MM.1S (cell line): ENCODE results near the gene KIAA1217.

Experiments
- DNase-seq: peaks from one replicate; pipeline ENCODE4 v3.0.0-alpha.2; 2015
- H2AFZ ChIP-seq: fragments of 300-600 bp; sonication (generic); 2 replicates; pipeline ENCODE4 v1.6.0; 2016; ENCODE audit warnings: antibody characterized with exemption, low read length
- H3F3A ChIP-seq: fragments of 300-600 bp; sonication (generic); 2 replicates; pipeline ENCODE4 v1.6.1; 2016; ENCODE audit warnings: mild to moderate bottlenecking, antibody characterized with exemption, low read length, moderate library complexity, mixed read lengths; ENCODE audit not compliant: insufficient read depth
- H3K27ac ChIP-seq: fragments of 300-600 bp; sonication (generic); 2 replicates; pipeline ENCODE4 v1.5.1; 2016; ENCODE audit warnings: mild to moderate bottlenecking, low read length
- H3K27me3 ChIP-seq: fragments of 300-600 bp; sonication (generic); replicated peaks from 2 replicates; pipeline ENCODE4 v1.6.0; 2016; ENCODE audit warnings: low read length; ENCODE audit not compliant: insufficient read depth
- H3K36me3 ChIP-seq: fragments of 300-600 bp; sonication (generic); replicated peaks from 2 replicates; pipeline ENCODE4 v1.6.1; 2016; ENCODE audit warnings: mild to moderate bottlenecking, low read length, mixed read lengths; ENCODE audit not compliant: insufficient read depth
- H3K4me1 ChIP-seq: fragments of 300-600 bp; sonication (generic); 2 replicates; pipeline ENCODE4 v1.6.1; 2016; ENCODE audit warnings: low read length, mixed read lengths
- H3K4me2 ChIP-seq: fragments of 300-600 bp; sonication (generic); 2 replicates; pipeline ENCODE4 v1.6.0; 2016; ENCODE audit warnings: low read depth, low read length
- H3K4me3 ChIP-seq: fragments of 300-600 bp; sonication (generic); 2 replicates; pipeline ENCODE4 v1.5.1; 2016; ENCODE audit warnings: low read length, mixed read lengths
- H3K79me2 ChIP-seq: fragments of 300-600 bp; sonication (generic); 2 replicates; pipeline ENCODE4 v1.6.1; 2016; ENCODE audit warnings: mixed run types, low read length, mixed read lengths
- H3K9ac ChIP-seq: fragments of 300-600 bp; sonication (generic); 2 replicates; pipeline ENCODE4 v1.6.1; 2016; ENCODE audit warnings: low read length, mixed read lengths
- H3K9me2 ChIP-seq: fragments of 300-600 bp; sonication (generic); replicated peaks from 2 replicates; pipeline ENCODE4 v1.6.1; 2016; ENCODE audit warnings: mild to moderate bottlenecking, low read length, mixed read lengths; ENCODE audit not compliant: insufficient read depth
- H3K9me3 ChIP-seq: fragments of 300-600 bp; sonication (generic); replicated peaks from 2 replicates; pipeline ENCODE4 v1.6.1; 2016; ENCODE audit warnings: mild to moderate bottlenecking, low read length, mixed read lengths; ENCODE audit not compliant: insufficient read depth
- H4K20me1 ChIP-seq: fragments of 300-600 bp; sonication (generic); 2 replicates; pipeline ENCODE4 v1.6.1; 2016; ENCODE audit warnings: mild to moderate bottlenecking, low read length, moderate library complexity, mixed read lengths; ENCODE audit not compliant: insufficient read depth
- EZH2 ChIP-seq: fragments of 300-600 bp; sonication (generic); optimal IDR thresholded peaks from 2 replicates; pipeline ENCODE3; 2017; ENCODE audit warnings: low read depth, mild to moderate bottlenecking, antibody characterized with exemption, low read length, mixed read lengths
- EZH2phosphoT487 ChIP-seq: fragments of 300-600 bp; sonication (generic); IDR thresholded peaks from 2 replicates; pipeline ENCODE4 v1.6.1; 2018; ENCODE audit warnings: antibody characterized with exemption, low read length
- TF ChIP-seq, protein P1 (sequence below): fragments of 300-600 bp; sonication (generic); IDR thresholded peaks from 2 replicates; pipeline ENCODE4 v1.5.1; 2016; ENCODE audit warnings: antibody characterized with exemption, low read length, mixed read lengths

KIAA1217 gene

DNA sequence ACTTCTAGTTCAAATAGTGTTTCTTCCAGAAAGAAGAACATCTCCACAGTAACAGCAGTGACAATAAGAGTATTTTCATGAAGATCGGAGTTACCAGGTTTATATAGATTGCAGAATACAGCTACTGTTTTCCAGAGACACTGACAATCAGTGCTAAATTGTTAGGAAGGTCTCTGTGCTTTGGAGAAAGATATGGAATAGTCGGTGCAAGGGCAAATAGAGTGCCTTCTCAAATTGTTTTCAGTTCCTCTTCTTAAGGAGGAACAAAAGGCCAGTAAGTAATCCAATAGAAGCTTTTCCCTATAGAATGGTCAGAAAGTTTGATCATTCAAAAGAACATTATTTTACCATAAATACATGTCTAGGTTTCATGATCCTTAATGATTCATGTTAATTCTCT, 2.6 kb upstream of the KIAA1217 start:
- Histone ChIP-seq H4K20me1 (no peaks in the 10 kb centered on the region), H3K4me3 (no peak overlapping the region), H3K27ac (no peak overlapping the region), H3K9me3 (no peaks in the 10 kb centered on the region), H2AFZ (no peak overlapping the region), H3K27me3 (no peaks in the 10 kb centered on the region), H3K9ac (no peak overlapping the region), H3K4me2 (no peak overlapping the region), H3K79me2 (no peaks in the 10 kb centered on the region), H3K4me1 (0 out of 2 replicates have a peak, but pooled peaks cover 4% of the 10 kb centered on the region), H3K9me2 (no peaks in the 10 kb centered on the region), H3K36me3 (no peaks in the 10 kb centered on the region), H3F3A (no peaks in the 10 kb centered on the region)
- TF ChIP-seq EZH2 = no peak
- no peak for TF ChIP-seq EZH2phosphoT487
- TF ChIP-seq, protein P1, sequence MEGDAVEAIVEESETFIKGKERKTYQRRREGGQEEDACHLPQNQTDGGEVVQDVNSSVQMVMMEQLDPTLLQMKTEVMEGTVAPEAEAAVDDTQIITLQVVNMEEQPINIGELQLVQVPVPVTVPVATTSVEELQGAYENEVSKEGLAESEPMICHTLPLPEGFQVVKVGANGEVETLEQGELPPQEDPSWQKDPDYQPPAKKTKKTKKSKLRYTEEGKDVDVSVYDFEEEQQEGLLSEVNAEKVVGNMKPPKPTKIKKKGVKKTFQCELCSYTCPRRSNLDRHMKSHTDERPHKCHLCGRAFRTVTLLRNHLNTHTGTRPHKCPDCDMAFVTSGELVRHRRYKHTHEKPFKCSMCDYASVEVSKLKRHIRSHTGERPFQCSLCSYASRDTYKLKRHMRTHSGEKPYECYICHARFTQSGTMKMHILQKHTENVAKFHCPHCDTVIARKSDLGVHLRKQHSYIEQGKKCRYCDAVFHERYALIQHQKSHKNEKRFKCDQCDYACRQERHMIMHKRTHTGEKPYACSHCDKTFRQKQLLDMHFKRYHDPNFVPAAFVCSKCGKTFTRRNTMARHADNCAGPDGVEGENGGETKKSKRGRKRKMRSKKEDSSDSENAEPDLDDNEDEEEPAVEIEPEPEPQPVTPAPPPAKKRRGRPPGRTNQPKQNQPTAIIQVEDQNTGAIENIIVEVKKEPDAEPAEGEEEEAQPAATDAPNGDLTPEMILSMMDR = no peak
- no peak for DNase-seq

DNA sequence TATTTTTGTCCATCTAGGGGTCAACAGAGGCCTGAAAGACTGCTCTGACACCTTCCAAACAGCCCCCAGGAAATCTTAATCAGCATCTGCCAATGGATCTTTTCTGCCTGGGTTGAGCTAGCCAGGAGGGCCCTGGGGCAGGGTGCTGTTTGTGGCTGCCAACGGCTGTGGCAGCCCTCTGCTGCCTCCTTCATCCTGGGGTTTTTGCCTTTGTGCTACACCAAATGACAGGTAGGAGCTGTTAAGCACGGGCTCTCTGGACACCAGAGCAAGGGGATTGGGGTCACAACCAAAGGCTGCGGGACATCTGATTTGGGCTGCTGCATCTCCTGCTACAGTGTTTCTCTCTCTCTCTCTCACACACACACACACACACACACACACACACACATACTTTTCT, 2.0 kb upstream of the KIAA1217 start:
- H3K4me3 ChIP-seq = no peak overlapping the region

DNA sequence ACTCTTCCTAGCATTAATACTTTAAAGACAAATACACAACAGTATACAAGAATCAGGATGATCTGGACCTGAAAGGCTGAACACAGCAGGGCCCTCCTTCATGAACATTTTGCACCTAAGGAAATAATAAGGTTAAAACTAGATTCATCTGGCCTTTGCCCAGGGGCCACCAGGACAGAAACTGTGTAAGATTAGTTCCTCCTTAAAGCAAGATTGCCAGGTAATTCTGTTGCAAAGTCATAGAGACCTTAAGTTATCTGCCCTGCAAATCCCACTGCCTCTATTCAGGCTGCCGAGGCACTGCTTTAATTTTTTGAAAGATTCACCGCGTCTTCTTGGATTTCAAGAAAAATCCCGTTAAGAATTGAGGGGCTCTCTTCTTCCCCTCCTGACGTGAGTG, 1.6 kb upstream of the KIAA1217 start:
- no peaks in the 10 kb centered on the region for H3K27me3 ChIP-seq
- no peak overlapping the region for H3K27ac ChIP-seq
- 0 out of 2 replicates have a peak, but pooled peaks cover 4% of the 10 kb centered on the region for H3K4me1 ChIP-seq
- no peak for DNase-seq
- no peak overlapping the region for H3K4me2 ChIP-seq
- H3F3A ChIP-seq = no peaks in the 10 kb centered on the region
- H3K36me3 ChIP-seq = no peaks in the 10 kb centered on the region
- H3K9me2 ChIP-seq = no peaks in the 10 kb centered on the region
- H3K4me3 ChIP-seq = no peak overlapping the region
- no peaks in the 10 kb centered on the region for H3K79me2 ChIP-seq
- H3K9ac ChIP-seq = no peak overlapping the region
- H4K20me1 ChIP-seq = no peaks in the 10 kb centered on the region
- H3K9me3 ChIP-seq = no peaks in the 10 kb centered on the region
- TF ChIP-seq EZH2phosphoT487 (no peak), EZH2 (no peak)
- TF ChIP-seq, protein P1 = no peak
- no peak overlapping the region for H2AFZ ChIP-seq

More for the DNA sequence above, 2.0 kb upstream of the KIAA1217 start:
- Histone ChIP-seq H3K27me3 (no peaks in the 10 kb centered on the region), H3K36me3 (no peaks in the 10 kb centered on the region), H4K20me1 (no peaks in the 10 kb centered on the region), H3K4me2 (no peak overlapping the region), H3K9ac (no peak overlapping the region), H3K9me3 (no peaks in the 10 kb centered on the region), H3K9me2 (no peaks in the 10 kb centered on the region), H3F3A (no peaks in the 10 kb centered on the region), H3K27ac (no peak overlapping the region), H3K4me1 (0 out of 2 replicates have a peak, but pooled peaks cover 4% of the 10 kb centered on the region), H2AFZ (no peak overlapping the region), H3K79me2 (no peaks in the 10 kb centered on the region)
- DNase-seq = no peak
- no peak for TF ChIP-seq EZH2phosphoT487
- no peak for TF ChIP-seq EZH2

DNA sequence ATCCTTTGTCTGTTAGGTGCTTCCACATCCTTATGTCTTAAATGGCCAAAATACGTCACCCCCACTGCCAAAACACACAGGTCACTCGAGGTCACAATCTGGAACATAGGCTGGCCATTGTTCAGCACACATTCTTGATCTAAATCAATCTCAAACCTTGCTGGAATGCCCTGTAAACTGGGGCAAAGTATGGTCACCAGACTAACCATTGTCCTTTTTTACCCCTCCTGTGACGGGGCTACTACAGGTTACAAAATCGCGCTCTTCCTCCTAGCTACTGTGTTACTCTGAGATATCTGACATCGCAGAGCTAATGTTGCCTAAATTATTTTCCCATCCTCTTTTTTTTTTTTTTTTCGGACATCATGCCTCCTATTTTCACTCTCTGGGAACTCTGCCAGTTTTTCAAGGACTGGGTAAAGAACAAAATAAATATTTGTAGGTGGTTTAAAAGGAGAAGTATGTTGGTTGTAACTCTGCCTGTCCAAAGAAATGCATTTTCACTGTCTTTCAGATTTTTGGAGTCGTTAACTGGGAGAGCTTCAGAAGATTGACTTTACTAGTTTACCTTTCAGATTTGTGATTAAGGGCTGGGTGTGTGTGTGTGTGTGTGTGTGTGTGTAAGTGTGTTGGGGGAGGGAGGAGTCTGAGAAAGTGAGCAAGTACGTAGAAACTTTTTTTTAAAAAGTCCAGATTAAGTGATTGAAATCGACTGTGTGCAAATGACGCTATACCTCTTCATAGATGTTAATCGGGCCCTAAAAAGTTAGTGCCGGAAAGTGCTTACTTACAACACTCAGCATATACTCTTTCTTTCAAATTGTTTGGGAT, 942 bp upstream of the KIAA1217 start:
- H2AFZ ChIP-seq = peak overlapping the region; percentile 29; the same call in 1 of the 2 replicates
- no peak overlapping the region for H3K4me2 ChIP-seq
- no peak for DNase-seq
- no peak overlapping the region for H3K4me3 ChIP-seq
- no peak overlapping the region for H3K27ac ChIP-seq
- no peaks in the 10 kb centered on the region for H4K20me1 ChIP-seq
- no peaks in the 10 kb centered on the region for H3K9me2 ChIP-seq
- TF ChIP-seq EZH2phosphoT487 (no peak), EZH2 (no peak)
- TF ChIP-seq, protein P1 = no peak
- no peak overlapping the region for H3K9ac ChIP-seq
- no peaks in the 10 kb centered on the region for H3K9me3 ChIP-seq
- no peaks in the 10 kb centered on the region for H3K27me3 ChIP-seq
- H3K4me1 ChIP-seq = 0 out of 2 replicates have a peak, but pooled peaks cover 4% of the 10 kb centered on the region
- H3K36me3 ChIP-seq = no peaks in the 10 kb centered on the region
- no peaks in the 10 kb centered on the region for H3F3A ChIP-seq
- no peaks in the 10 kb centered on the region for H3K79me2 ChIP-seq
